KBM-7 (cell line): ENCODE measurements around the gene CSH2.

Experiments used
- DNase-seq: peaks from one replicate; pipeline ENCODE4 v3.0.0-alpha.2; 2015
- in situ Hi-C: fragments of 300-500 bp; cut with MboI; formaldehyde crosslinking; loops from 2 replicates; pipeline ENCODE4 v1.14.3; 2020; ENCODE audit warnings: low sequenced_read_pairs, low pct_unique_long_range_greater_than_20kb, mixed read lengths

CSH2 gene

GRCh38 chr17:63841350-63842172 lies 31.9 kb downstream of the CSH2 start:
- in situ Hi-C loops = no loop called here
- DNase-seq = peak; percentile 40

- in situ Hi-C loops = no loop called here
- DNase-seq = no peak
Measured at GRCh38 chr17:63840591-63841349, 32.7 kb downstream of the CSH2 start.

- in situ Hi-C loops = no loop called here
- no peak for DNase-seq
Measured at GRCh38 chr17:63838631-63839171, 34.8 kb downstream of the CSH2 start.

GRCh38 chr17:63837962-63838600 lies 35.4 kb downstream of the CSH2 start:
- in situ Hi-C loops = no loop called here
- no peak for DNase-seq

GRCh38 chr17:63837480-63837879 lies 36.0 kb downstream of the CSH2 start:
- in situ Hi-C loops = no loop called here

GRCh38 chr17:63836811-63837210 lies 36.7 kb downstream of the CSH2 start:
- in situ Hi-C loops = no loop called here
- no peak for DNase-seq

More at GRCh38 chr17:63837480-63837879, 36.0 kb downstream of the CSH2 start:
- DNase-seq = no peak

GRCh38 chr17:63835167-63835720 lies 38.2 kb downstream of the CSH2 start:
- in situ Hi-C loops = no loop called here
- DNase-seq = no peak

GRCh38 chr17:63834431-63835166 lies 38.9 kb downstream of the CSH2 start:
- DNase-seq = peak; percentile 91
- in situ Hi-C loops = no loop called here

GRCh38 chr17:63833741-63834373 lies 39.6 kb downstream of the CSH2 start:
- in situ Hi-C loops = no loop called here

GRCh38 chr17:63833026-63833740 lies 40.3 kb downstream of the CSH2 start:
- no peak for DNase-seq
- in situ Hi-C loops = no loop called here

More at GRCh38 chr17:63833741-63834373, 39.6 kb downstream of the CSH2 start:
- no peak for DNase-seq

GRCh38 chr17:63832455-63832854 lies 41.0 kb downstream of the CSH2 start:
- in situ Hi-C loops = no loop called here
- DNase-seq = no peak

- in situ Hi-C loops = no loop called here
- no peak for DNase-seq
Measured at GRCh38 chr17:63832014-63832413, 41.5 kb downstream of the CSH2 start.

GRCh38 chr17:63831505-63831904 lies 42.0 kb downstream of the CSH2 start:
- DNase-seq = no peak
- in situ Hi-C loops = no loop called here

GRCh38 chr17:63830904-63831491 lies 42.5 kb downstream of the CSH2 start:
- in situ Hi-C loops = no loop called here
- DNase-seq = no peak

- DNase-seq = no peak
- in situ Hi-C loops = no loop called here
Measured at GRCh38 chr17:63830278-63830677, 43.2 kb downstream of the CSH2 start.

- DNase-seq = no peak
- in situ Hi-C loops = no loop called here
Measured at GRCh38 chr17:63828936-63829335, 44.5 kb downstream of the CSH2 start.

- in situ Hi-C loops = no loop called here
- DNase-seq = no peak
Measured at GRCh38 chr17:63827801-63828221, 45.7 kb downstream of the CSH2 start.
